SU-DHL-6 (cell line): Measurements from ENCODE around the gene UBAC2.

Experiments
- CTCF ChIP-seq: fragments of 200-600 bp; sonication (generic); IDR thresholded peaks from one replicate; pipeline ENCODE4 v1.5.1; 2017; ENCODE audit warnings: antibody characterized with exemption, mild to moderate bottlenecking, low read length, moderate library complexity; ENCODE audit not compliant: insufficient read depth, poor library complexity, severe bottlenecking
- EZH2phosphoT487 ChIP-seq: fragments of 200-600 bp; sonication (generic), shearing (Covaris generic); conservative IDR thresholded peaks from 2 replicates; pipeline ENCODE4 v1.6.1; 2018; ENCODE audit warnings: mild to moderate bottlenecking, antibody characterized with exemption, low read length, moderate library complexity, mixed read lengths

- TF ChIP-seq CTCF (no peak), EZH2phosphoT487 (no peak)
Measured at GRCh38 chr13:99335087-99335486, 134.4 kb downstream of the UBAC2 start.
